Inflammatory macrophage (primary cell): Measurements from ENCODE around the gene FBXL13.

Experiments used
- DNase-seq, 2 donors: peaks; one replicate each; pipeline ENCODE4 v3.0.0-alpha.2; 2020 to 2022

FBXL13 gene

DNA sequence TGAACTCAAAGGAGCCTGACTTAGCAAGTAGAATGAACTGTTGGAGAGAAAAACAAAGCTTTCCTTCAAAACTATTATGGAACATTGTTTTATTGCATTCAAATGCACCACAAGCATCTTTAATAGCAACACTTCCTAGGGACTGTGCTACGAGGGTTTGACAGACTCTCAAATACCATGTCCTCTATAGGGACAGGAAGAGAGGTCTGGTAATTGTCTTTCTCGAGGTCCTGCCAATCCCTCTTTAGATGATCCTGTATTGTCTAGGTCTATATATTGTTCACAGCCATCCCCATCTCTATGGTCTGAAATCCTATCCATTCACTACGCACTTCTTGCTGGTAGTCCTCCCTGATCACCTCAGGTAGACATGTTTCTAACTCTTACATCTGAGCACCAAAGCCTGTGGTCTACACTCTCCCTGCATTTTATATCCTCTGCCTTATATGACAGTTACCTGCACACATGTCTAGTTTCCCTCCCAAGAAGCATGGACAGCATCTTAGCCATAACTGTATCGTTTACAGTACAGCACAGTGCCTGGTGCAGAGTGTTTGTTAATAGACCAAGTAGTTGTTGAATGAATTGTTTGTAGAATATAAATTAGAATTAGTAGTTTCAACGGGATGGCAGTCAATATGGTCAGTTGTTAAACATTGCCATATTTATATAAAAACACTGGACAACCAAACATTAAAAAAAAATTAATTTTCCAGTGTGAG is 183.5 kb downstream of the FBXL13 start:
- no peak for DNase-seq

DNA sequence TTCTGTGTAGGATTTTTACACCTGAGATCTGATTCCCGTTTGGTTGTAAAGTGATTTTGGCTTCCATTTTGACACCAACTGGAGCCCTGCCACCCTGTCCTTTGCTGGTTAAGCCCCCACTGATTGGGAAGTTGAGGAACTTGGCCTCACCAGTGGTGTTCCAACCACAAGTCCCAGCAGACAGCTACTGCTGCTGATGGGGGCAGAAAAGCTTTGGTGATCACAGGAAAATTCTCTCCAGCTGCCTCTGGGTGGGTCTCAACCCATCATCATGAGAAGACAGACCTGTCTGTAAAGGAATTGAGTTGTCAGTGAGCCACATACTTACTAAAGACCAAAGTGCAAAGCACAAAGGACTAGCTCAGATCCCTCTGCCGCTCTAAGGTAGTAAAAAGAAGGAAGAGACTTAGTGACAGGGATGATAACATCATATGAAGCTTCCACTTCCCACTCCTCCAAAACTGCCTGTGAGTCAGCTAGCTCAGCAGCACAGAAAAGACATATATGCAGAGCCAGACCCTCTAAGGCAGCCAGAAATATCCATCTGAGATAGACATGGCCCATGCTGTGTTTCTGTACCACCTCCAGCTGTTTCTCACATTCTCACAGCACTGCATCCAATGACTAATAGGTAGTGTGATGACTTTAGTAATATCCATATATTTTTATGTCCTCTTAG is 184.2 kb downstream of the FBXL13 start:
- peak; percentile 61 to 71 for DNase-seq

DNA sequence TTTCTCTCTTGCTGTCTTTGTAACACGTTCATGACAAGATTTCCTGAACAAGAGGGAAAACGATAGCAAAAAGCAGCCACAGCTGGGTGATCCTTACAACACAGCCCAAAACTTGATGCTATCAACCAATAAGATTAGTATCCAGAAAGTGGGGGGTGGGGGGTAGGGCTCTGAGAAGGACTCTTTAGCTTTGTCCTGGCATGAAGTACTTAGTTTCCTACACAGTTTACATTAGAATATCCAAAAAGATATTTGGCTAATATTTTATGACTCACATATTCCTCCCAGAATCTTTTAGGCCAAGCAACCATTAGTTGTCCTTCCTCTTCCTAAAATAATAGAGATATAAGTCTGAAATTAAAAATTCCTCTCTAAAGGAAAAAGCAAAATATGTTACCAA is 184.7 kb downstream of the FBXL13 start:
- DNase-seq, result no peak

DNA sequence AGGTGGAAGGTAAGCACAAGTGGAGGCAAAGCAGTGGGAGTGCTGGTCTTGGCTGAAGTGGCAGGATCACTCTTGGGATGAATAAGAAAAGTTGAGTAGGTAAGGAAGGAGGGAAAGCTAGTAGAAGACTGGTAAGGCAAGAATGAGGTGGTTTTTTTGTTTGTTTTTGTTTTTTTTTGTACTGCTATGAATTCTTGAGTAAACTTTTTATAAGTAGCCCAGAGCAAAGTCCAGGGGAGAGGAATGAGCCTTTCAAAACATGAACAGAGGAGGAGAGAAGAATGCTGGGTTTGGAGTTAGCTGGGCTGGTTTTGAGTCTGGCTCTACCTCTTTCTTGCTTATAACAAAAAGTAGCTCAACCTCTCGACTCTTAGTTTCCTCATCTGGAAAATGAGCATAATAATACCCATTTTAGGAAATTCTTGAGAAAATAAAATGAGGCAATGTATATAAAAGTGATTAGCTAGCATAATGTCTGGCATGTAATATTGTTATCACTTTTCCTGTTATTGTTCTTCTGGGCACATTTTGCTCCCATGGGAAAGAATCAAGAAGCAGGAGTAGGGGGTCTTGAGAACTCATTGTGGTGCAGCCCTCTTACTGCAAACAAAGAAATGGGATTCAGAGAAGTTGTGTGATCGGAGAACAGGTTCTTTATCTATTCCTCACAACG is 185.9 kb downstream of the FBXL13 start:
- no peak for DNase-seq

DNA sequence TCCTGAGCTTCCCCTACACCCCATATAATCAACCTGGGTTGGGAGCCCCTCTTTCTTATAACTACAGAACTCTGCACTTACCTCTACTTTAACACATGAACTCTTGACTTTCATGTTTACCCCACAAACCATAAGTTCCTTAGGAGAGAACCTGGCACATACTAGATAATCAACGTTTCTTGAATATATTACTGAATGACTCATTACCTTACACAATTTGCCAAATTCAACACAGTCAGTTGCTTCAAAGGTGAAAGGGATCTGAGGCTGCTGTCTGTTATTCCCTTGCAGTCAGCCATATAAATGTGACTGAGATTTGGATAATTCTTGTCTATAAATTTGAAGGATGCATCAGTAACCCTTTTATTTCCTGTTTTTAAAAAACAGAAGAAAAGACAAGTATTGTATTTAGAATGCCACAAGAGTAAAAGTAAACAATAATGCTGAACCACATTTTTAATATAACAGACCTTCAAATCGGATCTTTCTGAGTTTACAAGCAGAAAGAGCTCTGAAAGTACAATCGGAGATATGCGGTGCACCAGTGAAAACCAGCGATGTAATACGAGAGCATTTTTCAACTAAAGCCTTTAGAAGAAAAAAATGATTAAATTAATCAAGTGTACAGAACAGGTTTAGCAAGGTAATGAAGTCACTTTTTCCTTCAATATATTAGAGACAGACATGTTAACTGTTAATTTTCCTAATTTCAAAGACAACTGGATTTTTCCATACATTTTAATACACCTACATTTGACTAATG is 191.3 kb downstream of the FBXL13 start:
- DNase-seq, result no peak

DNA sequence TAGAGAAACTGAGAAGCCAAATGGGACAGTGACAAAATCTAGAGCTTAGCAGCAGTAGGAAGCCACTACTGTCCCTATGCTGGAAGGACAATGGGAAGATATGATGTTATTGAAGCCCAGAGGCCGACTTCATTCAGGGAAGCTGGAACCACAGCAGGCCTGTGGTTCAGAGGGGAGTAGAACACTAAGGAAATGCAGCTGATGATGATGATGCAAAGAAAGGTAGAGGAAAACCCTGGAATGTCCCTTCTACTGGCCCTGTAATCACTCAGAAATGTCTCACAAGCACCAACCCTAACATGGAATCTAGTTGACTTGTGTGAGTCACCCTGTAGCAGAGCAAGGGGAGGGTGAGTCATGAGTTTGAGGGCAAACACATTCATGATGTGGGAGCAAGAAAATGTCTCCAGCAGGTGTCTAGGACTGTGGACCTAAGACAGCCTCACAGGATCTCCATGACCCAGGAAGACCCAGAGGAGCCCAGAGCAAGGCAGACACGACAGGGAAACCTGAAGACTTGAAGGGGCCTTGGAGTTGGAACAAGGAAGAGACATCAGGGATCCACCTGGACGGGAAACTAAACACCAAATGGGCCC is 198.8 kb downstream of the FBXL13 start:
- DNase-seq, result peak in 1 of 2 donors; percentile 34

DNA sequence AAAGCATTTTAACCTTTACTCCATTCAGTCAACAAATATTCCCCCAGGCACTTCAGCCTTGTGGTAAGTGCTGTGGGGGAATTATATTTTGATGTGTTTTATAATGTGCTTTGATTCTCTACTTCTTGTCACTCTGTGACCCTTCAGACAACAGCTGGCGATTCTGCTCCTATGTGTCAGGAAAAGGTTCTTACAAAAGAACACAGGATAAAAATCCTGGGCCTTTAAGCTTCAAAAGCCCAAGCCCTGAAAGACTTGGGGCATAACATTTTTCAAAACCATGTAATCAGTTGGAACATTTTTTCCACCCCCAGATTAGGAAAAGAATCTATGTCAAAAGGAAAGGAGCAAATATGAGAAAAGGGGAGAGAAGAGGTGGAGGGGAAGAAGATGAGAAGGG is 199.6 kb downstream of the FBXL13 start:
- no peak for DNase-seq

DNA sequence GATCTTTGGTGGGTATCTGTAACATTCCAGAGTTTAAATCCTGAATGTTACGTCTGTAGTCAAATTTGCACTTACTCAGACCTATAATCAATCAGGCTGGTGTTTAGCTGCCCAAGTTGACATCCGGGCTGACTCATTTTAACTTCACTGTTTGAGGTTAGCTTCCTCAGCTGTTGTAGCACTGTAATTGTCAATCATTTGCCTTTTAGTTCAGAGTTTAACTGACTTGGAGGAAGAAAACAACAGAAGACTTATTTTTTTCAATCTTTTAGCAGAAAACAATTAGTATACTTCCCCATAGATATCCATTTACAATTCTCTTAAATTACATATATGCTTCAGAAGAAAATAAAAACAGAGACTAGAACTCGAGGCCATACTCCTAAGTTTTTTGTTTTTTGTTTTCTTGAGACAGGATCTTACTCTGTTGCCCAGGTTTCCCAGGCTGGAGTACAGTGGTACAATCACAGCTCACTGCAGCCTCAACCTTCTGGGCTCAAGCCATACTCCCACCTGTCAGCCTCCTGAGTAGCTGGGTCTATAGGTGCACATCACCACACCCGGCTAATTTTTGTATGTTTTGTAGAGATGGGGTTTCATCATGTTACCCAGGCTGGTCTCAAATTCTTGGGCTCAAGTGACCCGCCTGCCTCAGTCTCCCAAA is 200.3 kb downstream of the FBXL13 start:
- DNase-seq, result no peak

DNA sequence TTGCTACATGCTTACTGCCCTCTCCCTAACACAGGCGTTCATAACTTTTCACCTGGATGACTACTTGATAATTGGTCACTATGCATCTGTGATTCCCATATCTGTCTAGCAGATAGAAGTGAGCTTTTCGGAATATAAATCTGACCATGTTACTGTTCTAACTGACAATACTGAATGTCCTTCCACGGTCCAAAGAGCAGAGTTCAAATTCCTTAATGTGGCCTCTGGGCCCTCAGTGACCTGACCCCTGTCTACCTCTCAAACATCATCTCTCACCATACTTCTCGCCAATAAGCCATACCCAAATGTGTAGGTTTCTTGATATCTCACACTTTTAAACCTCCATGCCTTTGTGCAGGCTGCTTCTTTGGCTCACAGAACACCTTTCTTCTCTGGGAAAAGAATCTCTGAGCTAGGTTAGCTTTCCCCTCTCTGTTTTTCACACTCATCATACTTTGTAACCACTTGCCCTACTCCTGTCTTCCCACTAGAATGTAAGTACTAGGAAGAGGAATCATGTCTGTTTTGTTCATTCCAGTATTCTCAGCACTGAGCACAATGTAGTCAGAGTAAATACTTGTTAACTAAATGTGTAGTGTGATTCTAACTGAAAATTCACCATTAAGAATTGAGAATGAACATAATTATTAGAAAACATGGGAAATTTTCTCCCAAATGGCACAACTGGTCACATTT is 201.0 kb downstream of the FBXL13 start:
- DNase-seq, result no peak

DNA sequence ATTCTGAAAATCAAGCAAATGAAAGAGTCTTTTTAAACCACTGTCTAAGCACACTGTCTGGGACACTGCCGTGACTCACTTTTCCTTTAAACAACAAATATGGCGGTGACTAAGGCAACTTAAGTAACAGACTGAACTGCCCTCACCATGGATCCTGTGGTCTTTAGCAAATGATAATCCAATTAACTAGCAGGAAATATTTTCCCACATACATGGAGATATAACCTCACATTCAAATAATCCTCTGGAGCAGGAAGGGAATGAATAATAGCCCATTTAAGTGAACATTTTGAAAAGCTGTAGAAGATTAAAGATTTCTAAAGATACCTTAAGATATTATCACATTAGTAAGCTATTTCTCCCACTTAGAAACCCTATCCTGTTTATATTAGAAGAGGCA is 202.1 kb downstream of the FBXL13 start:
- no peak for DNase-seq

DNA sequence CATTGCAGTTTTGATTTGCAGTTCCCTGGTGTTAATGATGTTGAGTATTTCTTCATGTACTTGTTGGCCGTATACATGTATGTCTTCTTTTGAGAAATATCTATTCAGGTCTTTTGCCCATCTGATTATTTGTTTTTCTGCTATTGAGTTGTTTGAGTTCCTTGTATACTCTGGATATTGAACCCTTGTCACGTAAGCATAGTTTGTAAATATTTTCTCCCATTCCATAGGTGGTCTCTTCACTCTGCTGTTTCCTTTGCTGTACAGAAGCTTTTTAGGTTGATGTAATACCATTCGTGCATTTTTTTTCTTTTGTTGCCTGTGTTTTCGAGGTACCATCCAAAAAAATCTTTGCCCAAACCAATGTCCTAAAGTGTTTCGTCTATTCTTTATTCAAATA is 205.4 kb downstream of the FBXL13 start:
- no peak for DNase-seq

DNA sequence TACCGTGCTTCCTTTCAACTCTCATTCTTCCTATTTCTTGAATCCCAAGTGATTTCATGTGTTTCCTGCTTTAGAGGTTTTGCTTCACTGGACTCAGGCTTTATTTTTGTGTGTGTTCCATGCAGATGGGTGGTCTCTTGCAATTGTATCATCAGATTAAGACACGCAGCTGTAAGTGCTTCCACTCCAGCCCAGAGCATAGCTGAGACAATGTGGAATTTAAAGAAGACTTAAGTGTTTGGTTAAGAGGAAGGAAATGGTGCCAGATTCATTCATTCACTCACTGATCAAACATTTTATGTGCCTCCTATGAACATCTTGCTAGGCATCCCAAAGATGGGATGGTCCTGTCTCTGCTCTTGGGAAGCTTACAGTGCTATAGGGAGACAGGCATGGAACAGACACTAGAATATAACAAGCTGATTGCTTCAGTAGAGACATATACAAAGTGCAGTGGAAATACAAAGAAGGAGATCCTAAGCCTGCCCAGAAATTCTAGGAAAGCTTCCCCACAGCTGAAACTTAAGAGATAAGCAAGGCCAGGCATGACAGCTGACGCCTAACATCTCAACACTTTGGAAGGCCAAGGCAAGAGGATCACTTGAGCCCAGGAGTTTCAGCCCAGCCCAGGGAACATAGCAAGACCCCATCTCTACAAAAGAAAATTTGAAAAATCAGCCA is 207.9 kb downstream of the FBXL13 start:
- no peak for DNase-seq

DNA sequence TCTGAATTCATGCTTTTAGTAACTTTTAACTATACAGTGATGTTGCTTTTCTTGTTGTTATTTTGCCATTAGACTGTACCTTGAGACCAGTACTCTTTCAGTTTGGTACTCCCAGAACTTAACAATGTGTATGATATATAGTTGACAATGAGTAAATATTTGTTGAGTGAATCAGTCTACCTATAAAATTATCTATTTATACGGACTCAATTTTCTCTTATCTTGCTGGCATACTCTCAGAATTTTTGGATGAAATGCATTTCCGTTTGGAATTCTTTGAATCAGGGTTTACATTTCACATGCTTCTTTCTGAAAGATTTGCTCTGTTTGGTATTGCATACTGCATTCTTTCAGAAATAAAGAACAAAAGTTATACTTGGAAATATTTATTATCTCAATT is 209.6 kb downstream of the FBXL13 start:
- DNase-seq, result no peak

DNA sequence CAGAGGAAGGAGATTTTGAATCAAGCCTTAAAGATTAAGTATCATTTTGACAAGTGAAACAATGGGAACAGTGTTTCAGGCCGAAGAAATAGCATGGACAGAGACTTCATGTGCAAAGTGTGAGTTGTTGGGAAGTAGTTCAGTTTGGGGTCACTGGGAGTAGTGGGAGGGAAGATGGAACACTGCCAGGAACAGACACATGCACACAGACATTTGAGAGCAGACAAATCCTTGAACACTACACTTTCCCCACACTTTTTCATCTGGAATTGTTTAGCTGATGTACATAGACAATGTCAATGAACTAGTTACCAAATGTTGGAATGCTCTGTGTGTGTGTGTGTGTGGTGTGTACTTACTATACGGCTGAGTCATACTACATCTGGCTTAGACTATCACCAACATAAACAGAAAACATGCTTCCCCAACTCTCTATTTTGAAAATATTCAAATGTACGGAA is 214.2 kb downstream of the FBXL13 start:
- DNase-seq, result no peak

DNA sequence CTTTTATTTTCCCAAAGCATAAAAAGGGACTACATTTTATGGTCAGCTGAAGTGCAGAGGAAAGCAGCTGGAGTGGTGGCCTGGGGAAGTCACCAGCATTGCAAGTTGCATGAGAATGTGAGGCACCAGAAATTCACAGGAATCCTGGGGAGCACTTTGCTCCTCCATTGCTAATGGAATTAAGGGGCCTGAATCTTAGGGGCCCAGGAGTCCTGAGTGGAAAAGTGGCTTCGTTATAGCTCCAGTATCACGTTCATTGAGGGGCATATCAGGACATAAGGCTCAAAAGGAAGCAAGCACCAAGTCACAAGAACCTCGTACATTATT is 214.8 kb downstream of the FBXL13 start:
- no peak for DNase-seq

DNA sequence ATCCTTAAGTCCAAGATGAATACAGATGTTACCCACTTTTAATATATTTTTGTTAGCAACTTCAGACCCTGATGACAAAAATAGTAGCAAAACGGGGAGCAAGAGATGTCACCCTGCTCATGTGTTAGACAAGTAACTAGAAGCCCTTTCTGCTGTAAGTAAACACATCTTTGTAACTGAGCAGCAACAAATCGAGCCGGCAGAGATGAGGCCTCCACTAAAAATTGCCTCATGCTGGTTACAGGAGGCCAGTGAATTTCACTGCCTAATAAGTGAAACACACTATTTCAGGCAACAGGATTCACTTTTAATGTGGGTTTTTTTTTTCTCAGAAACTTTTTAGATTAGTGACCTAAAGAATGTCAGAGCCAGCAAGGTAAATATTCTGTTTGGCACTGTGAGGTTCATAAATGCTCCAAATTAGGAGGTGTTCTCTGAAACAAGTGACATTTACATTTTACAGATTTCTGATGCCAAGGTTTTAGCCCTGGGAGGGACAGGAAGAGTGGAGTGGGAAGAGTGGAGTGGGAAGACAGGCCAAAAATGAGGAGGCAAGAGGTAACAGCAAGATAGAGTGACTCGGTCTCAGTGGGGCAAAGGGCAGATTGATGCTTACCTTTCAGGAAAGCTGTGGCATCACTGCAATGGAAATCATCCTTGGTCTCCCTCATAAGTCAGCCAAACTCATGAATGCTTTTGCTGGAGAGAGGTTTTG is 215.4 kb downstream of the FBXL13 start:
- DNase-seq, result no peak

DNA sequence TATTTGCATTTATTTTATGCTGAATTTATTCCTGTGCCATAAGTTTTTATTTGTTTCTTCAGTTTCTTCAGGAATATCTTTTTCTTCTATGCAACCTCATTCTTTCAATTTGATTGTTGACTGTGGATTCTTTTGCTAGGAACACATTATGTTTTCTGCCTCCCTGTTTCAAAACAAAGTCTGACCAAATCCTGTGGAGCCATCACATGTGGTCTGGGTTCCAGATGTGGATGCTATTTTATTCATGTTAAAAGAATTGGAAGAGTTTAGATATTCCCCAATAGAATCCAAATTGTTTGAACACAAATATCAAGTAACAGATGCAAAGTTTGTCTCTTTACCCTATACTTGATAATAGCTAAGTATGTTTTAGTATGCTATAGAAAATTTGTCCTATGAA is 218.6 kb downstream of the FBXL13 start:
- DNase-seq, result no peak

DNA sequence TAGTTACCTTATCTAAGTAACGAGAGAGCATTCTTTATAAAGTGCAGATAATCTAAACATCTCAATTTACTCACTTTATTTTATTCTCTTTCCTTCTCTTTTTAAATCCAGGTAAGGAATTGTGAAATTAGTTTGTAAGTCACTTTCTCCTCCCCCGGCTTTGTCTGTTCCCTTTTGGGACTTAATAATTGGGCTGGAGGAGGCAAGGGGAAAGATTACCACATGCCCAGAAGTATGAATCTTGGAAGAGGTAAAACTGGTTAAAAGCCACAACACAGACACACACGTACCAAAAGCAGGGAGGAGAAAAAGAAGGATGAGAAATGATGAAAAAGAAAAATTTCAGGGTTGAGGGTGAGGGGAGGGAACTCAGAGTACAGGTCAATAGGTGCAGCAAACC is 225.1 kb downstream of the FBXL13 start:
- DNase-seq, result no peak

DNA sequence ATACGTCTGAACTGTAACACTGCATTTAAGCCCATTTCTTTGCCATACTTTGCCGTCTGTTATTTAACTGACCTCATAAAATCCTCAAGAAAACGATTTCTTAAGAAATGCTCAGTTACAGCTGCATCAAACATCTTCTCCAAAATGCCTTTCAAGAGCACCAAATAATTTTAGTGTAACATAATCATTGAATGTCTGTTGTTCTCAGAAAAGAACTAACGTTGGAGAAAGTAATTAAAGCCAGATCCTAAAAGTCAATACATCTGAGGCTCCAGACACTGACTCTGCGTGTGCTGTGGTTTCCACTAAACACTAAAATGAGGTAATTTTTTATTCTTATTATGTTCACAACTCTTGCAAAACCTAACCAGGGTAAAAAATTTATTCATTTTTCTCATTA is 225.5 kb downstream of the FBXL13 start:
- no peak for DNase-seq

DNA sequence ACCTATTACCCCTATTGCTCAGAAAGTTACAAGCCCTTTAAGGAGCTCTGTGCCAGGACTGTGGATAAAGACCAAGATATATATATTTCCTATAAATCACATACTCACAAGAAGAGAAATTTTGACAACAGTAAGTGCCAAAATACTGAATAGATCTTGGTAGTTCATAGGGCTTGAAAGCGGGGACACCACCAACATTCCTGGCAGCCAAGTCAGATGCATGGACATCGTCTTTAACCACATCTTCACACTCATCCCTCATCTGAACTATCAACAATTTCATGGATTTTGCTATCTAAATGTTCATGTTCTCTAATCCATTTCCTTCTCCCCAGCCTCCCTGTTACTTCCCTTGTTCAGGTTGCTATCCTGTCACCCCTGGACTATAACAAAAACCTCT is 229.2 kb downstream of the FBXL13 start:
- no peak for DNase-seq
